ENCODE results near the gene ZC3H13.

GRCh38 chr13:46063292-46063691 is 10.7 kb upstream of the ZC3H13 start:
- TF ChIP-seq CBX5 (IDR thresholded peaks at IDR 0.05; ENCODE audit: low read depth) (no peak), POLR2A (IDR thresholded peaks at IDR 0.05; ENCODE audit: low read depth, low read length) (no peak), MYC (IDR thresholded peaks at IDR 0.05; ENCODE audit: insufficient read depth, insufficient read length, insufficient replicate concordance, low read length, severe bottlenecking) (no peak), MAX (IDR thresholded peaks at IDR 0.05; ENCODE audit: low read depth, low read length) (no peak), TAF1 (IDR thresholded peaks at IDR 0.05; ENCODE audit: borderline replicate concordance, low read depth, low read length) (no peak), ZNF24 (IDR thresholded peaks at IDR 0.05) (no peak), IRF5 (IDR thresholded peaks at IDR 0.05; ENCODE audit: borderline replicate concordance) (no peak), MTA2 (IDR thresholded peaks at IDR 0.05; ENCODE audit: low read depth) (no peak), MXI1 (IDR thresholded peaks at IDR 0.05; ENCODE audit: low read depth, low read length) (no peak), NFIC (IDR thresholded peaks at IDR 0.05; ENCODE audit: low read depth, low read length) (no peak)
- TF ChIP-seq, protein P1, sequence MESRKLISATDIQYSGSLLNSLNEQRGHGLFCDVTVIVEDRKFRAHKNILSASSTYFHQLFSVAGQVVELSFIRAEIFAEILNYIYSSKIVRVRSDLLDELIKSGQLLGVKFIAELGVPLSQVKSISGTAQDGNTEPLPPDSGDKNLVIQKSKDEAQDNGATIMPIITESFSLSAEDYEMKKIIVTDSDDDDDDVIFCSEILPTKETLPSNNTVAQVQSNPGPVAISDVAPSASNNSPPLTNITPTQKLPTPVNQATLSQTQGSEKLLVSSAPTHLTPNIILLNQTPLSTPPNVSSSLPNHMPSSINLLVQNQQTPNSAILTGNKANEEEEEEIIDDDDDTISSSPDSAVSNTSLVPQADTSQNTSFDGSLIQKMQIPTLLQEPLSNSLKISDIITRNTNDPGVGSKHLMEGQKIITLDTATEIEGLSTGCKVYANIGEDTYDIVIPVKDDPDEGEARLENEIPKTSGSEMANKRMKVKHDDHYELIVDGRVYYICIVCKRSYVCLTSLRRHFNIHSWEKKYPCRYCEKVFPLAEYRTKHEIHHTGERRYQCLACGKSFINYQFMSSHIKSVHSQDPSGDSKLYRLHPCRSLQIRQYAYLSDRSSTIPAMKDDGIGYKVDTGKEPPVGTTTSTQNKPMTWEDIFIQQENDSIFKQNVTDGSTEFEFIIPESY (IDR thresholded peaks at IDR 0.05): no peak
- TF ChIP-seq, protein P2, sequence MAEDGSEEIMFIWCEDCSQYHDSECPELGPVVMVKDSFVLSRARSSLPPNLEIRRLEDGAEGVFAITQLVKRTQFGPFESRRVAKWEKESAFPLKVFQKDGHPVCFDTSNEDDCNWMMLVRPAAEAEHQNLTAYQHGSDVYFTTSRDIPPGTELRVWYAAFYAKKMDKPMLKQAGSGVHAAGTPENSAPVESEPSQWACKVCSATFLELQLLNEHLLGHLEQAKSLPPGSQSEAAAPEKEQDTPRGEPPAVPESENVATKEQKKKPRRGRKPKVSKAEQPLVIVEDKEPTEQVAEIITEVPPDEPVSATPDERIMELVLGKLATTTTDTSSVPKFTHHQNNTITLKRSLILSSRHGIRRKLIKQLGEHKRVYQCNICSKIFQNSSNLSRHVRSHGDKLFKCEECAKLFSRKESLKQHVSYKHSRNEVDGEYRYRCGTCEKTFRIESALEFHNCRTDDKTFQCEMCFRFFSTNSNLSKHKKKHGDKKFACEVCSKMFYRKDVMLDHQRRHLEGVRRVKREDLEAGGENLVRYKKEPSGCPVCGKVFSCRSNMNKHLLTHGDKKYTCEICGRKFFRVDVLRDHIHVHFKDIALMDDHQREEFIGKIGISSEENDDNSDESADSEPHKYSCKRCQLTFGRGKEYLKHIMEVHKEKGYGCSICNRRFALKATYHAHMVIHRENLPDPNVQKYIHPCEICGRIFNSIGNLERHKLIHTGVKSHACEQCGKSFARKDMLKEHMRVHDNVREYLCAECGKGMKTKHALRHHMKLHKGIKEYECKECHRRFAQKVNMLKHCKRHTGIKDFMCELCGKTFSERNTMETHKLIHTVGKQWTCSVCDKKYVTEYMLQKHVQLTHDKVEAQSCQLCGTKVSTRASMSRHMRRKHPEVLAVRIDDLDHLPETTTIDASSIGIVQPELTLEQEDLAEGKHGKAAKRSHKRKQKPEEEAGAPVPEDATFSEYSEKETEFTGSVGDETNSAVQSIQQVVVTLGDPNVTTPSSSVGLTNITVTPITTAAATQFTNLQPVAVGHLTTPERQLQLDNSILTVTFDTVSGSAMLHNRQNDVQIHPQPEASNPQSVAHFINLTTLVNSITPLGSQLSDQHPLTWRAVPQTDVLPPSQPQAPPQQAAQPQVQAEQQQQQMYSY (CRISPR knock-in tag; IDR thresholded peaks at IDR 0.05): no peak
- TF ChIP-seq, protein P3, sequence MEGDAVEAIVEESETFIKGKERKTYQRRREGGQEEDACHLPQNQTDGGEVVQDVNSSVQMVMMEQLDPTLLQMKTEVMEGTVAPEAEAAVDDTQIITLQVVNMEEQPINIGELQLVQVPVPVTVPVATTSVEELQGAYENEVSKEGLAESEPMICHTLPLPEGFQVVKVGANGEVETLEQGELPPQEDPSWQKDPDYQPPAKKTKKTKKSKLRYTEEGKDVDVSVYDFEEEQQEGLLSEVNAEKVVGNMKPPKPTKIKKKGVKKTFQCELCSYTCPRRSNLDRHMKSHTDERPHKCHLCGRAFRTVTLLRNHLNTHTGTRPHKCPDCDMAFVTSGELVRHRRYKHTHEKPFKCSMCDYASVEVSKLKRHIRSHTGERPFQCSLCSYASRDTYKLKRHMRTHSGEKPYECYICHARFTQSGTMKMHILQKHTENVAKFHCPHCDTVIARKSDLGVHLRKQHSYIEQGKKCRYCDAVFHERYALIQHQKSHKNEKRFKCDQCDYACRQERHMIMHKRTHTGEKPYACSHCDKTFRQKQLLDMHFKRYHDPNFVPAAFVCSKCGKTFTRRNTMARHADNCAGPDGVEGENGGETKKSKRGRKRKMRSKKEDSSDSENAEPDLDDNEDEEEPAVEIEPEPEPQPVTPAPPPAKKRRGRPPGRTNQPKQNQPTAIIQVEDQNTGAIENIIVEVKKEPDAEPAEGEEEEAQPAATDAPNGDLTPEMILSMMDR (IDR thresholded peaks at IDR 0.05 in 2 of 3, conservative IDR thresholded peaks at IDR 0.05 in 1 of 3; ENCODE audit: control insufficient read depth in 2 of 3, extremely low read depth in 1 of 3, insufficient read depth in 1 of 3, low read depth in 3 of 3, low read length in 3 of 3): no peak
